Smooth muscle cell (in vitro differentiated cells): ENCODE results near the gene RASL11B. TPM values are rescaled to one million over a fixed set of nuclear protein-coding genes. Genes with fewer than 3 reads are reported as not detected.

Experiments
- DNase-seq: peaks from one replicate; lab custom pipeline; 2025; ENCODE audit not compliant: unreplicated experiment; lab: John Stamatoyannopoulos, UW
- H2AFZ ChIP-seq: fragments of 200-600 bp; sonication (generic); 2 replicates; pipeline ENCODE4 v1.6.0; 2016; ENCODE audit warnings: antibody characterized with exemption, low read depth, mild to moderate bottlenecking
- H3F3A ChIP-seq: fragments of 200-600 bp; sonication (generic); 2 replicates; pipeline ENCODE4 v1.6.0; 2017; ENCODE audit warnings: antibody characterized with exemption, low read depth
- H3K27ac ChIP-seq: fragments of 200-600 bp; sonication (generic); 2 replicates; pipeline ENCODE4 v1.5.1; 2016; ENCODE audit warnings: low read depth, mild to moderate bottlenecking
- H3K27me3 ChIP-seq: fragments of 200-600 bp; sonication (generic); 2 replicates; pipeline ENCODE4 v1.6.1; 2016; ENCODE audit warnings: low read depth, mild to moderate bottlenecking
- H3K36me3 ChIP-seq: fragments of 200-600 bp; sonication (generic); 2 replicates; pipeline ENCODE4 v1.5.1; 2016; ENCODE audit warnings: low read depth
- H3K4me1 ChIP-seq: fragments of 200-600 bp; sonication (generic); 2 replicates; pipeline ENCODE4 v1.5.1; 2016; ENCODE audit warnings: low read depth
- H3K4me2 ChIP-seq: fragments of 200-600 bp; sonication (generic); 2 replicates; pipeline ENCODE4 v1.6.0; 2016; ENCODE audit warnings: mild to moderate bottlenecking
- H3K4me3 ChIP-seq: fragments of 200-600 bp; sonication (generic); 2 replicates; pipeline ENCODE4 v1.5.1; 2016; ENCODE audit warnings: mild to moderate bottlenecking
- H3K79me2 ChIP-seq: fragments of 200-600 bp; sonication (generic); 2 replicates; pipeline ENCODE4 v1.6.0; 2016; ENCODE audit warnings: low read depth, mild to moderate bottlenecking
- H3K9ac ChIP-seq: fragments of 200-600 bp; sonication (generic); 2 replicates; pipeline ENCODE4 v1.6.0; 2016; ENCODE audit warnings: low read depth
- H3K9me3 ChIP-seq: fragments of 200-600 bp; sonication (generic); replicated peaks from 2 replicates; pipeline ENCODE4 v1.5.1; 2016; ENCODE audit warnings: low read depth
- H4K20me1 ChIP-seq: fragments of 200-600 bp; sonication (generic); 2 replicates; pipeline ENCODE4 v1.6.0; 2016; ENCODE audit warnings: low read depth
- CTCF ChIP-seq: fragments of 200-600 bp; sonication (generic); IDR thresholded peaks from 2 replicates; pipeline ENCODE4 v1.5.1; 2017; ENCODE audit warnings: borderline replicate concordance, mild to moderate bottlenecking, antibody characterized with exemption; ENCODE audit not compliant: insufficient read depth, poor library complexity, severe bottlenecking
- WGBS: methylation state at CpG from one replicate; pipeline ENCODE4 v1.1.7; 2016; ENCODE audit warnings: low lambda C conversion rate; 5-methylcytosine and 5-hydroxymethylcytosine counted together
- polyA plus RNA-seq: library from polyadenylated mRNA; unstranded; fragments of >200 nt; fragmentation: Nextera tagmentation; extraction: Ambion mirVana; gene quantifications from 2 replicates; pipeline ENCODE4 v1.2.1, GENCODE V29; 2016
- total RNA-seq: library from RNA; depleted of rRNA; stranded (reverse); fragments of >200 nt; gene quantifications from 2 replicates; pipeline ENCODE4 v1.2.3, GENCODE V29; 2014

The RASL11B gene
- total and polyA plus RNA-seq, 2 experiments from 2014 or later, result 42.9 to 59.6 TPM

- Histone ChIP-seq H2AFZ (no peak overlapping the region), H3K4me3 (no peak overlapping the region), H3K9ac (no peak overlapping the region), H3K79me2 (no peaks in the 10 kb centered on the region), H3K27me3 (no peaks in the 10 kb centered on the region), H3K27ac (no peak overlapping the region), H3K9me3 (no peaks in the 10 kb centered on the region), H3K36me3 (no peaks in the 10 kb centered on the region), H3F3A (no peaks in the 10 kb centered on the region), H4K20me1 (no peaks in the 10 kb centered on the region), H3K4me2 (no peak overlapping the region), H3K4me1 (peaks cover 18% of the 10 kb centered on the region)
- no peak for TF ChIP-seq CTCF
- 100% methylated on average over 2 of the region's 2 CpGs for WGBS
- no peak for DNase-seq
Observed at GRCh38 chr4:52846502-52846901, 15.6 kb upstream of the RASL11B start.

GRCh38 chr4:52848254-52848653 lies 13.9 kb upstream of the RASL11B start:
- no peak for DNase-seq
- 87% methylated on average over 6 of the region's 6 CpGs for WGBS
- H3K9me3 ChIP-seq, result no peaks in the 10 kb centered on the region
- no peaks in the 10 kb centered on the region for H4K20me1 ChIP-seq
- no peak overlapping the region for H3K4me3 ChIP-seq
- no peak overlapping the region for H3K9ac ChIP-seq
- H3K4me2 ChIP-seq, result no peak overlapping the region
- no peak overlapping the region for H2AFZ ChIP-seq
- H3K36me3 ChIP-seq, result no peaks in the 10 kb centered on the region
- H3K4me1 ChIP-seq, result peaks cover 4% of the 10 kb centered on the region
- peak overlapping the region; percentile 37 for H3K27ac ChIP-seq
- no peaks in the 10 kb centered on the region for H3K27me3 ChIP-seq
- H3K79me2 ChIP-seq, result no peaks in the 10 kb centered on the region
- H3F3A ChIP-seq, result no peaks in the 10 kb centered on the region
- TF ChIP-seq CTCF, result no peak

- Histone ChIP-seq H3K4me2 (no peak overlapping the region), H4K20me1 (no peaks in the 10 kb centered on the region), H3K27ac (no peak overlapping the region), H3K4me1 (peaks cover 15% of the 10 kb centered on the region), H3K79me2 (no peaks in the 10 kb centered on the region), H3K9ac (no peak overlapping the region), H3F3A (peaks cover 2% of the 10 kb centered on the region), H3K9me3 (no peaks in the 10 kb centered on the region), H3K4me3 (no peak overlapping the region), H2AFZ (no peak overlapping the region), H3K27me3 (no peaks in the 10 kb centered on the region), H3K36me3 (no peaks in the 10 kb centered on the region)
- WGBS, result 90% methylated on average over 3 of the region's 3 CpGs
- no peak for DNase-seq
- no peak for TF ChIP-seq CTCF
Observed at GRCh38 chr4:52850406-52851124, 11.6 kb upstream of the RASL11B start.

- H4K20me1 ChIP-seq, result no peaks in the 10 kb centered on the region
- H2AFZ ChIP-seq, result no peak overlapping the region
- H3K79me2 ChIP-seq, result no peaks in the 10 kb centered on the region
- no peaks in the 10 kb centered on the region for H3K36me3 ChIP-seq
- H3K27ac ChIP-seq, result no peak overlapping the region
- H3K9me3 ChIP-seq, result no peaks in the 10 kb centered on the region
- no peak overlapping the region for H3K4me2 ChIP-seq
- H3F3A ChIP-seq, result peaks cover 2% of the 10 kb centered on the region
- WGBS, result 78% methylated on average over 1 of the region's 1 CpG
- peaks cover 15% of the 10 kb centered on the region for H3K4me1 ChIP-seq
- no peak for DNase-seq
- no peaks in the 10 kb centered on the region for H3K27me3 ChIP-seq
- no peak for TF ChIP-seq CTCF
- H3K4me3 ChIP-seq, result no peak overlapping the region
- H3K9ac ChIP-seq, result no peak overlapping the region
Observed at GRCh38 chr4:52852041-52852440, 10.1 kb upstream of the RASL11B start.
